GM19467 (cell line): ENCODE data around the gene NDST4.

Experiments used
- ATAC-seq: cut with Tn5 transposase; IDR thresholded peaks from one replicate; pipeline ENCODE4 v1.9.1; 2021; ENCODE audit warnings: mild to moderate bottlenecking, moderate library complexity; ENCODE audit not compliant: unreplicated experiment

Gene NDST4

DNA sequence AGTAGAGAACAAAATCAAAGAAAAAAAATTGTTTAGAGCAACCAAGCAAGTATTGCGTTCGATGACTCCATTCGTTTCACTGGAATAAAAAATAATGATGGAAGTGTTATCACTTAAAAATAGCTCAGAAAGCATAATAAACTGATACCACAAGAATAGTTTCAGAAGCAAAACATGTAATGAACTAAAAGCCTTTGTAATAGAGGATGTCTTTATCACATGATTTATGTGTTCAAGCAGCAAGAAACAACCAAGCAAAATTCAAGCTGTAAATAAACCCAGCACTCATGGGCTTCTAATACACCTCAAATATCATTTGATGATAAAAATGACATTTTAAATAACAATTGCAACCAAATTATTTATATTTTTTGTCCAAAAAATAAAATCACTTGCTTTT lies 192.2 kb downstream of the NDST4 start:
- ATAC-seq, result no peak

DNA sequence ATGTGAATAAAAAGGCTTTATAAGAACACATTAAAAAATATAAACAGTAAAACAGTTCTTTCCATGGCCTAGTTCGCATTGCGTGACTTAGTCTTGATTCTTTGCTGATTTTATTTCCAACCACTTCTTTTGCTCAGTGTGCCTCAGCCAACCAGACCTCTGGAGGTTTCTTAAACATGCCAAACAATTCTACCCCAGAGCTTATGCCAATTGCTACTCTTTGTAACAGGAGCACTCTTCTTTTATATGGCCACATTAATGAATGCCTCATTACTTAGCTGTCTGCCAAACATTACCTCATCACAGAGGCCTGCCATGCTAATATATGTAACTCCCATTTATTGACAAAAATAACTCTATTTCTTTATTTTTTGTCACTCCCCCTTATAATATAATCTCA lies 202.3 kb downstream of the NDST4 start:
- ATAC-seq, result no peak

- no peak for ATAC-seq
Observed at GRCh38 chr4:114907568-114907967, 205.9 kb downstream of the NDST4 start.

GRCh38 chr4:114905017-114905416 lies 208.4 kb downstream of the NDST4 start:
- no peak for ATAC-seq

DNA sequence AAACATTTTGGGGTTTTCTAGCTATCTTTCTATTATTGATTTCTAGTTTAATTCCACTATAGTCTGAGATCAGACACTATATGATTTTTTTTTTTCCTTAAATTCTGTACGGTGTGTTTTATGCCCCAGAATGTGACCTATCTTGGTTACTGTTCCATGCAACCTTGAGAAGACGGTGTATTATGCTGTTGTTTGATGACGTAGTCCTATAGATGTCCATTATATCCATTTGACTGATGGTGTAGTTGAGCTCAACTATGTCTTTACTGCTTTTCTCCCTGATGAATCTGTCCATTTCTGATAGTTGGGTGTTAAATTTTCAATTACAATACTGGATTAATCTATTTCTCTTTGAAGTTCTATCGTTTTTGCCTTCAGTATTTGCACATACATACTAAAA lies 212.5 kb downstream of the NDST4 start:
- ATAC-seq, result no peak

DNA sequence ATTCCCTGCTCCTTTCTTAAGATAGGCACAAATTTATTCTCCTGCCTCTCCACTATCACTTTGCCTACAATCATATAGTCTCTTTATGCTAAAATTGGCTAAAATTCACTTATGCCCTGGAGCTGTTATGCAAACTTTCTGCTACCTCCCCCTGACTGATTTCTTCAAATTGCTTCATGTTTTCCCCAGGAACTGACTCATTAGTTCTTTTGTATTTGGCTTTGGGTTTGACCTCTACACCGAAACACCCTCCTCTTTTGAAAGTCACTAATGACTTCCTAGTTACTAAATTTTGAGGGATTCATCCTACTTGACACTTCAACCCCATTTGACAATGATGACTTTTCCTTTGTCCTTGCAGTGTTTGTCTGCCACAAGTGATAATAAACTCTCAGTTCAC lies 222.6 kb downstream of the NDST4 start:
- ATAC-seq, result no peak

DNA sequence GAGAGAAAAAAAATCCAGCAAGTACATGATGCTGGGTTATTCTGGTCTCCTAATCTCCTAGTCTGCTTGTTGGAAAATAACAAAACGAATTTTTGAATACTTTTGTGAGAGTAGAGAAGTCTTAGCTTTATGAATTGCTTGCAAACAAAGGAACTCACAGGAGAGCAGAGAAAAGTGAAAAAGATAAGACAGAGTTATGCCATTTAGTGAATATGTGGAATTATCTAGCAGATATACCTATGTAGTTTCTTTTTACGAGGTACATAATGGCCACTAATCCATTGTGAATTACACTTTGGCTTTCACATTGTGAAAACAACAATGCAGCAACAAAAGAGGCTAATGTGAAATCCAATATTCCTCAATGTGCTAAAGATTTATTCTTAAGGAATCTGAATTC lies 226.7 kb downstream of the NDST4 start:
- no peak for ATAC-seq

DNA sequence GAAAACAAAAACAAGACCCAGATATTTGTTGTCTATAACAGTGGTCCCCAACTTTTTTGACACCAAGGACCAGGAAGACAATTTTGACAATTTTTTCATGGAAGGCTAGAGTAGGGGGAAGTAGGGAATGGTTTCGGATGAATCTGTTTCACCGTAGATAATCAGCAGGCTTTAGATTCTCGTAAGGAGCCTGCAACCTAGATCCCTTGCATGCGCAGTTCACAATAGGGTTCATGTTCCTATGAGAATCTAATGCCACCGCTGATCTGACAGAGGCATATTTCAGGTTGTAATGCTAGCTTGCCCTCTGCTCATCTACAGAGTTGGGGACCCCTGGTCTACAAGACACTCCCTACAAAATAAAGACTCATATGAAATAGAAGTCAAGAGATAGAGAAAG lies 229.8 kb downstream of the NDST4 start:
- ATAC-seq, result no peak

DNA sequence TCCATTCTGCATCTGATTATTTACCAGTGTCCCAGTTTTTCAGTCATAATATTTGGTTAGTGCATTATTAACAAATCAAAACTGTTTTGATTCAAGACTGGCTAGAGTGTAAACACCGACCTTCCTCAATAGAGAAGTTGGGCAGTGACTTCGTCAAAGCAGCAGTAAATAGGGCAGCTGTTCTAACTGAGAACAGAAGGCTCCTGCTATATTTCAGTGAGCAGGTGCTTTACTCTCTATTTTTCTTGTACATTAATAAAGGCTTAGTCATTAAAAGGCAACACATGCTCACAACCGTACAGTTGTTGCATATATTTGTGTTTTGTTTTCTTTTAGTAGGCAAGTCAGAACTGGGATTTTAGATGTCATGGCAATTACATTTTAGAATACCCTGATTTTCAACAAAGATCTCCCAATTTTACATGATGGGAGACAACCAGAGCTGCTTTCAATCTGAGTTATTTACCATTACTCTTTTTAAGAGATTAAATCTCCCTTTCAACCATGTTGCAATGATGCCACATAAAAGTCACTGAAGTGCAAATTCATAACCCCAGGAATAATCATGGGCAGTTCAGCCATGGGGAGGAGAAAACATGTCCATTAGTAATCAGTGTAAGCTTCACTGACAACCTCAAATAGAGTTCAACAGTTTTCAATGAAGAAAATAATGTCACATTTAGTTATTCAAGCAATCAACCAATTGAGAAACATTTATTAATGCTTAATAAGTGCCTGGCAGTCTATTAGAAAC lies 233.3 kb downstream of the NDST4 start:
- no peak for ATAC-seq

- no peak for ATAC-seq
Observed at GRCh38 chr4:114875630-114876029, 237.8 kb downstream of the NDST4 start.

DNA sequence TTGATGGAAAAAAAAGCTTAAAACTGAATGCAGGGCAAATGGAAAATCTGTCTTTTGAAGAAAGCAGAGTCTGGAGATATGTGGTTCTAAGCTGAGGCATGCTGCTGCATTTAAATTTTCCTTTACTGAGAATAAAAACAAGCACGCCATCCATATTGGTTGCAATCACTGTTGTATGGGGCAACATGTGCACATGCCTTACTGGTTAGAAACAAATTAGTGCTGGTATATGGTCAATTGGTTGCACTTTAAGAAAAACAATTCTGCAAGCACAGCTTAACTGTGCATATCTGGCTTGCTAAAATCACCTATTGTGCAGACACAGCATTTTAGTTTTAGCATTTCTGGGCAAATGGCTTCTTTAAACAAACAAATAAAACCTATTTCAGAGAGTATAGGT lies 239.1 kb downstream of the NDST4 start:
- ATAC-seq, result no peak

GRCh38 chr4:114870987-114871386 lies 242.4 kb downstream of the NDST4 start:
- no peak for ATAC-seq

- no peak for ATAC-seq
Observed at GRCh38 chr4:114866901-114867670, 246.3 kb downstream of the NDST4 start.

- ATAC-seq, result no peak
Observed at GRCh38 chr4:114864060-114864459, 249.4 kb downstream of the NDST4 start.

DNA sequence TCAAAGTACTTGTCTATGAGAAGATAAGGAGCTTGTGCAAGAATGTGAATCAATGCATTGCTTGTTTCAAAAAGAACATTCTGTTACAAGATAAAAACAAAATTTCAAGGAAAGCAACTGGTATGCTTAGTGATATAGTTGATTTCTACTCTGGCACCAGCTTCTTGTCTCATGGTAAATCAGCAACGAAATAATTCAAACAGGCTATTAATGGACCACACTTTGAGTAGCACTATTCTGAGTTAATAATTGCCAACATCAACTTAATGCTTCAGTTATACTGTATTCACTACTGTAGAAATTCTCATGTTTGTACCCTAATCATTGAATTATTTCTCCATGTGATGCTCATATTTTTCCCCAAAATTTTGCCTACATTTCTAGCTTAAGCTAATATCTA lies 252.6 kb downstream of the NDST4 start:
- ATAC-seq, result no peak

DNA sequence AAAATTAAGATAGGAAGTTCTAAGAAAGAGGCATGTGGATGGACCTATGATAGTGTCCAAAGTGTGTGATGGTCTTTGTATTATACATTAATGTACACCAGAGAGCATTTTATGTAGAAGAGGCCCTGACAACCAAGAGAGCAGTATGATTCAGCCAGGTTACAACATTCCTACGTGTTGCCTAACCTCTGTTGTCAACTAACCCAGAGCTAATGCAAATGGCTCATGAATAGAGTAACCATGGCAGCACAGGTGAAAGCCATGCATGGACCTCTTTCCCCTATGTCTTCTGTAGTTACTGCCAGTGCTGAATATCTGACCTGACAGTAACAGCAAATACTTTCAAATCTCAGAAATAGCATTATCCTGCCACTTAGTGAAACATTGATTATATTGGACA lies 255.6 kb downstream of the NDST4 start:
- no peak for ATAC-seq

- no peak for ATAC-seq
Observed at GRCh38 chr4:114839986-114840385, 273.4 kb downstream of the NDST4 start.

- ATAC-seq, result no peak
Observed at GRCh38 chr4:114830628-114831027, 282.8 kb downstream of the NDST4 start.

GRCh38 chr4:114827651-114828050 lies 285.8 kb downstream of the NDST4 start:
- ATAC-seq, result no peak

DNA sequence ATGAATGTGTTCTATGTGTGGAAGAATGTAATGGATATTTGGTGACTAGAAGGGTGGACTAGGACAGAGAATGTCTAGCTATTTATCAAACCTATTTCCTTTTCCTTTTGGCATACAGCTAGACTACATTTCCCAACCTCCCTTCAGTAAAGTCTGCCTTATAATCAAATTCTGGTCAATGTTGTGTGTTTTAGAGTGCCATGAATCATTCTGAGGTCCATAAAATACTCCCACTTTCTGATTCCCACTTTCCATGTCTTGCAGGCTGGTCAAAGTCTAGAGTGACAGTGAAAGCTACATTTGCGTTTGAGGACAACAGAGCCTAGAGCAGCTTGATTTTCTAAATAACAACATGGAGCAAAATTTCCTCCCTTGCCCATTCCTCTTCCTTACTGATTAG lies 297.7 kb downstream of the NDST4 start:
- no peak for ATAC-seq

DNA sequence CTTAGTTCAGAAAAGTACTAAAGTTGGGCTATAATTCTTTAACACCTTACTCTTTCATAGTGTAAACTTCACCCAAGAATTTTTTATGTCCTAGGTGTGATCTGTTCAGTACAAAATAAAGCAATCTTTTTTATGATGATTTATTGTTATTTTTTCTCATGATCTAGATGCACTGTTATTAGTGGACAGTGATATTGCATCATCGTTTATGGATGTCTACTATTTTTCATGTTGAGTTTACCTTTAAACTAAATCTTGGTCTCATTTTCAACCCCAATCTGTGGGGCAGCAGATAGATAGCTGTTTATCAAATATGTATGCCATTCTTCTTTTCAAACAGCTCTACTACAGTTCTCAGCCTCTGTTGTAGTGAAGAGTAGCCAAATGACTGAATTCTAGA lies 299.5 kb downstream of the NDST4 start:
- no peak for ATAC-seq

- no peak for ATAC-seq
Observed at GRCh38 chr4:114811564-114812301, 301.7 kb downstream of the NDST4 start.
